Measurements from ENCODE around the gene GPHN.
"Not testable (repeated sequence)": the region's sequence is repeated elsewhere in the genome, so short reads cannot be mapped to it uniquely, and the experiment has no call there.

GPHN gene

GRCh38 chr14:66545751-66546150 lies 37.8 kb downstream of the GPHN start:
- not testable (repeated sequence) for H3K27me3 ChIP-seq (ENCODE audit: control insufficient read depth, insufficient read depth, low read length); H3K9ac ChIP-seq (ENCODE audit: low read length); H3K4me3 ChIP-seq (ENCODE audit: low read length); H3K4me1 ChIP-seq (ENCODE audit: control insufficient read depth, low read depth, low read length); H3K9me3 ChIP-seq (ENCODE audit: control insufficient read depth, low read depth, low read length); H3K27ac ChIP-seq (ENCODE audit: low read length); H3K36me3 ChIP-seq (ENCODE audit: control insufficient read depth, low read depth, low read length)

GRCh38 chr14:66563731-66564130 lies 55.8 kb downstream of the GPHN start:
- Histone ChIP-seq H3K27me3 (ENCODE audit: control insufficient read depth, insufficient read depth, low read length) (no peaks in the 10 kb centered on the region), H3K4me1 (ENCODE audit: control insufficient read depth, low read depth, low read length) (peaks cover 10% of the 10 kb centered on the region), H3K9ac (ENCODE audit: low read length) (no peak overlapping the region), H3K9me3 (ENCODE audit: control insufficient read depth, low read depth, low read length) (no peaks in the 10 kb centered on the region), H3K4me3 (ENCODE audit: low read length) (no peak overlapping the region), H3K36me3 (ENCODE audit: control insufficient read depth, low read depth, low read length) (no peaks in the 10 kb centered on the region), H3K27ac (ENCODE audit: low read length) (no peak overlapping the region)

- no peak overlapping the region for H3K4me3 ChIP-seq (ENCODE audit: low read length)
- H3K27me3 ChIP-seq (ENCODE audit: control insufficient read depth, insufficient read depth, low read length), result no peaks in the 10 kb centered on the region
- H3K27ac ChIP-seq (ENCODE audit: low read length), result no peak overlapping the region
- no peaks in the 10 kb centered on the region for H3K9me3 ChIP-seq (ENCODE audit: control insufficient read depth, low read depth, low read length)
- H3K36me3 ChIP-seq (ENCODE audit: control insufficient read depth, low read depth, low read length), result no peaks in the 10 kb centered on the region
- H3K9ac ChIP-seq (ENCODE audit: low read length), result no peak overlapping the region
- peaks cover 8% of the 10 kb centered on the region for H3K4me1 ChIP-seq (ENCODE audit: control insufficient read depth, low read depth, low read length)
These were observed 60.3 kb downstream of the GPHN start for GRCh38 chr14:66568220-66568619.

GRCh38 chr14:66572826-66573225 lies 64.9 kb downstream of the GPHN start:
- no peaks in the 10 kb centered on the region for H3K36me3 ChIP-seq (ENCODE audit: control insufficient read depth, low read depth, low read length)
- H3K9me3 ChIP-seq (ENCODE audit: control insufficient read depth, low read depth, low read length), result no peaks in the 10 kb centered on the region
- H3K4me1 ChIP-seq (ENCODE audit: control insufficient read depth, low read depth, low read length), result no peaks in the 10 kb centered on the region
- no peak overlapping the region for H3K27ac ChIP-seq (ENCODE audit: low read length)
- no peaks in the 10 kb centered on the region for H3K27me3 ChIP-seq (ENCODE audit: control insufficient read depth, insufficient read depth, low read length)
- no peak overlapping the region for H3K4me3 ChIP-seq (ENCODE audit: low read length)
- no peak overlapping the region for H3K9ac ChIP-seq (ENCODE audit: low read length)

DNA sequence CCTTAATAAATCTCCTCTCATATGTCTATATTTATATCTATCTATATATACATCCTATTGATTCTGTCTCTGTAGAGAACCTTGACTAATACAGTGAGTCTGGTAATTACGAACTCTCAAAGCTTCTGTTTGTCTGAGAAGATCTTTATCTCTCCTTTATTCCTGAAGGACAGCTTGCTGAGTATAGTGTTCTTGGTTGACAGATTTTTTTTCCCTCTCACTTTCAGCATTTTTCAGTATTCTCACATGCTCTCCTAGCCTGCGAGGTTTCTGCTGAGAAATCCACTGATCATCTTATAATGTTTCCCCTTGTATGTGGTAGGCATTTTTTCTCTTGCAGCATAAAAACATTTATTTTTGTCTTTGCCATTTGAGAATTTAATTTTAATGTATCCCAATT lies 67.1 kb downstream of the GPHN start:
- H3K27ac ChIP-seq (ENCODE audit: low read length), result no peak overlapping the region
- no peaks in the 10 kb centered on the region for H3K36me3 ChIP-seq (ENCODE audit: control insufficient read depth, low read depth, low read length)
- H3K9ac ChIP-seq (ENCODE audit: low read length), result no peak overlapping the region
- no peaks in the 10 kb centered on the region for H3K27me3 ChIP-seq (ENCODE audit: control insufficient read depth, insufficient read depth, low read length)
- H3K4me1 ChIP-seq (ENCODE audit: control insufficient read depth, low read depth, low read length), result no peaks in the 10 kb centered on the region
- no peaks in the 10 kb centered on the region for H3K9me3 ChIP-seq (ENCODE audit: control insufficient read depth, low read depth, low read length)
- H3K4me3 ChIP-seq (ENCODE audit: low read length), result no peak overlapping the region

GRCh38 chr14:66575939-66576338 lies 68.0 kb downstream of the GPHN start:
- Histone ChIP-seq H3K36me3 (ENCODE audit: control insufficient read depth, low read depth, low read length) (no peaks in the 10 kb centered on the region), H3K4me1 (ENCODE audit: control insufficient read depth, low read depth, low read length) (no peaks in the 10 kb centered on the region), H3K9me3 (ENCODE audit: control insufficient read depth, low read depth, low read length) (peaks cover 5% of the 10 kb centered on the region), H3K27ac (ENCODE audit: low read length) (no peak overlapping the region), H3K9ac (ENCODE audit: low read length) (no peak overlapping the region), H3K27me3 (ENCODE audit: control insufficient read depth, insufficient read depth, low read length) (no peaks in the 10 kb centered on the region), H3K4me3 (ENCODE audit: low read length) (no peak overlapping the region)

- H3K36me3 ChIP-seq (ENCODE audit: control insufficient read depth, low read depth, low read length); H3K9me3 ChIP-seq (ENCODE audit: control insufficient read depth, low read depth, low read length); H3K27me3 ChIP-seq (ENCODE audit: control insufficient read depth, insufficient read depth, low read length); H3K27ac ChIP-seq (ENCODE audit: low read length); H3K9ac ChIP-seq (ENCODE audit: low read length); H3K4me3 ChIP-seq (ENCODE audit: low read length); H3K4me1 ChIP-seq (ENCODE audit: control insufficient read depth, low read depth, low read length): not testable (repeated sequence)
These were observed 79.8 kb downstream of the GPHN start for GRCh38 chr14:66587753-66588152.

DNA sequence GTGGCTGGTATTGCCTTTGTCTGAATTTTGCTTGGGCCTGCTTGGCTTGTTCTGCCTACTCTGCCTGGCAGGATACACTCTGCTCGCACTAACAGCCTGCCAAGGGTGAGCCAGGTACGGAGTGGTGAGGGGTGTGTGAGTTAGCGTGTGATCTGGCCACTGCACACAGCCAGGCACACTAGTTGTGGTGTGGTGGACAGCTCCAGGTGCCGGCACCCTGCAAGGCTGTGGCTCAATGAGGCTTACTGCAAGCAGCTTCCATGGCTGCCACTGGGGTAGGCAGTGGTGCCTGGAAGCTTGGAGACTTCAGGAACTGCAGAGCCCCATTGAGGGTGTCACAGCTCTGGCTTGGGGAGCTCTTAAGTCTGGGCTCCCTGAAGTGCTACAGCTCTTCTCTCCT lies 87.4 kb downstream of the GPHN start:
- no peaks in the 10 kb centered on the region for H3K36me3 ChIP-seq (ENCODE audit: control insufficient read depth, low read depth, low read length)
- no peaks in the 10 kb centered on the region for H3K9me3 ChIP-seq (ENCODE audit: control insufficient read depth, low read depth, low read length)
- H3K4me3 ChIP-seq (ENCODE audit: low read length), result no peak overlapping the region
- no peaks in the 10 kb centered on the region for H3K4me1 ChIP-seq (ENCODE audit: control insufficient read depth, low read depth, low read length)
- H3K27me3 ChIP-seq (ENCODE audit: control insufficient read depth, insufficient read depth, low read length), result no peaks in the 10 kb centered on the region
- no peak overlapping the region for H3K9ac ChIP-seq (ENCODE audit: low read length)
- no peak overlapping the region for H3K27ac ChIP-seq (ENCODE audit: low read length)

GRCh38 chr14:66596241-66596985 lies 88.5 kb downstream of the GPHN start:
- no peaks in the 10 kb centered on the region for H3K27me3 ChIP-seq (ENCODE audit: control insufficient read depth, insufficient read depth, low read length)
- no peaks in the 10 kb centered on the region for H3K4me1 ChIP-seq (ENCODE audit: control insufficient read depth, low read depth, low read length)
- H3K9ac ChIP-seq (ENCODE audit: low read length), result no peak overlapping the region
- no peak overlapping the region for H3K4me3 ChIP-seq (ENCODE audit: low read length)
- H3K36me3 ChIP-seq (ENCODE audit: control insufficient read depth, low read depth, low read length), result no peaks in the 10 kb centered on the region
- H3K27ac ChIP-seq (ENCODE audit: low read length), result no peak overlapping the region
- no peaks in the 10 kb centered on the region for H3K9me3 ChIP-seq (ENCODE audit: control insufficient read depth, low read depth, low read length)

GRCh38 chr14:66600416-66600815 lies 92.5 kb downstream of the GPHN start:
- Histone ChIP-seq H3K36me3 (ENCODE audit: control insufficient read depth, low read depth, low read length) (no peaks in the 10 kb centered on the region), H3K27me3 (ENCODE audit: control insufficient read depth, insufficient read depth, low read length) (no peaks in the 10 kb centered on the region), H3K9me3 (ENCODE audit: control insufficient read depth, low read depth, low read length) (no peaks in the 10 kb centered on the region), H3K9ac (ENCODE audit: low read length) (no peak overlapping the region), H3K4me3 (ENCODE audit: low read length) (no peak overlapping the region), H3K27ac (ENCODE audit: low read length) (no peak overlapping the region), H3K4me1 (ENCODE audit: control insufficient read depth, low read depth, low read length) (no peaks in the 10 kb centered on the region)

- H3K9ac ChIP-seq (ENCODE audit: low read length), result no peak overlapping the region
- no peaks in the 10 kb centered on the region for H3K9me3 ChIP-seq (ENCODE audit: control insufficient read depth, low read depth, low read length)
- no peaks in the 10 kb centered on the region for H3K27me3 ChIP-seq (ENCODE audit: control insufficient read depth, insufficient read depth, low read length)
These were observed 94.1 kb downstream of the GPHN start for GRCh38 chr14:66601932-66602578.

DNA sequence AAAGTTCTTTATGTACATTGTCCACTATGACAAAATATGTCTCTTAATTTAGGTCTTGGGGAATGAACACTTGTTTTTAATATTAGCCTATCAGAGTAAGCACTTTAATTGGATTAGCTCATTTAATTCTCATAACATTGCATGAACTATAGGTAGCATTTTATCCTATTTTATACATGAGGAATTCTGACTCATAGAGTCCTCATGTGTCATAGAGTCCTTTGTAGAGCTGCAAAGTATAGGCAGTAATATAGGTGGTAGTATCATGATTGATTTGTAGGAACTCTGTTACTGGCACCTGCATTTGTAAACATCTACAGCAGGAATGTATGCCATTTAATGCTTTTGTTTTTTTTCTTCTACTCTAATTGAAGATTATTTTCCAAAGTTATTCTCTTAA lies 96.0 kb downstream of the GPHN start:
- no peaks in the 10 kb centered on the region for H3K36me3 ChIP-seq (ENCODE audit: control insufficient read depth, low read depth, low read length)
- no peaks in the 10 kb centered on the region for H3K9me3 ChIP-seq (ENCODE audit: control insufficient read depth, low read depth, low read length)
- H3K4me1 ChIP-seq (ENCODE audit: control insufficient read depth, low read depth, low read length), result no peaks in the 10 kb centered on the region
- H3K27ac ChIP-seq (ENCODE audit: low read length), result no peak overlapping the region
- H3K27me3 ChIP-seq (ENCODE audit: control insufficient read depth, insufficient read depth, low read length), result no peaks in the 10 kb centered on the region
- H3K4me3 ChIP-seq (ENCODE audit: low read length), result no peak overlapping the region
- no peak overlapping the region for H3K9ac ChIP-seq (ENCODE audit: low read length)

More at GRCh38 chr14:66601932-66602578, 94.1 kb downstream of the GPHN start:
- no peaks in the 10 kb centered on the region for H3K36me3 ChIP-seq (ENCODE audit: control insufficient read depth, low read depth, low read length)
- H3K27ac ChIP-seq (ENCODE audit: low read length), result no peak overlapping the region
- no peaks in the 10 kb centered on the region for H3K4me1 ChIP-seq (ENCODE audit: control insufficient read depth, low read depth, low read length)
- H3K4me3 ChIP-seq (ENCODE audit: low read length), result no peak overlapping the region

All from iPS-18a (cell line).